Glutamatergic neuron (in vitro differentiated cells): Measurements from ENCODE around the gene ZNF175. TPM values are rescaled to one million over a fixed set of nuclear protein-coding genes. Genes with fewer than 3 reads are reported as not detected.

Experiments
- DNase-seq: peaks from one replicate; pipeline ENCODE4 v3.0.0; 2022
- H3K27ac Mint-ChIP-seq: one replicate; pipeline ENCODE4 v1.8.0; 2020; ENCODE audit warnings: mild to moderate bottlenecking, mixed read lengths, inconsistent platforms; ENCODE audit not compliant: unreplicated experiment
- H3K27me3 Mint-ChIP-seq: one replicate; pipeline ENCODE4 v1.8.0; 2020; ENCODE audit warnings: mild to moderate bottlenecking, moderate library complexity, mixed read lengths, inconsistent platforms; ENCODE audit not compliant: unreplicated experiment
- H3K36me3 Mint-ChIP-seq: one replicate; pipeline ENCODE4 v1.8.0; 2020; ENCODE audit warnings: mild to moderate bottlenecking, mixed read lengths, inconsistent platforms; ENCODE audit not compliant: unreplicated experiment
- H3K4me1 Mint-ChIP-seq: one replicate; pipeline ENCODE4 v1.8.0; 2020; ENCODE audit warnings: mild to moderate bottlenecking, low read depth, mixed read lengths, inconsistent platforms; ENCODE audit not compliant: unreplicated experiment
- H3K4me3 Mint-ChIP-seq: one replicate; pipeline ENCODE4 v1.8.0; 2020; ENCODE audit warnings: mild to moderate bottlenecking, mixed read lengths, inconsistent platforms; ENCODE audit not compliant: unreplicated experiment
- H3K9me3 Mint-ChIP-seq: one replicate; pipeline ENCODE4 v1.8.0; 2020; ENCODE audit warnings: mild to moderate bottlenecking, moderate library complexity, mixed read lengths, inconsistent platforms; ENCODE audit not compliant: unreplicated experiment
- CTCF ChIP-seq: fragments of 200-600 bp; sonication (generic); IDR thresholded peaks from one replicate; pipeline ENCODE4 v1.5.0; 2021; ENCODE audit not compliant: partially characterized antibody, unreplicated experiment
- total RNA-seq: library from RNA; stranded (reverse); fragmentation: NEBNext Ultra II Directional; extraction: Animal tissue kit (Norgen Biotek cat#: 25700); gene quantifications from one replicate; pipeline ENCODE4 v1.2.1, GENCODE V29; 2021; ENCODE audit not compliant: unreplicated experiment

Gene ZNF175
- total RNA-seq, 1 donor from 2014 or later: 12.4 TPM

GRCh38 chr19:51607920-51608562 lies 37.0 kb downstream of the ZNF175 start:
- H3K36me3 Mint-ChIP-seq: peaks cover 4% of the 10 kb centered on the region
- H3K27me3 Mint-ChIP-seq: peaks cover 3% of the 10 kb centered on the region
- peak; percentile 45 for DNase-seq
- no peak overlapping the region for H3K27ac Mint-ChIP-seq
- H3K9me3 Mint-ChIP-seq: peaks cover 1% of the 10 kb centered on the region
- peak; percentile 24 for TF ChIP-seq CTCF
- no peak overlapping the region for H3K4me3 Mint-ChIP-seq
- H3K4me1 Mint-ChIP-seq: no peaks in the 10 kb centered on the region

- H3K4me3 Mint-ChIP-seq: no peak overlapping the region
- H3K9me3 Mint-ChIP-seq: peaks cover 8% of the 10 kb centered on the region
- no peak overlapping the region for H3K27ac Mint-ChIP-seq
- H3K27me3 Mint-ChIP-seq: no peaks in the 10 kb centered on the region
- no peak for TF ChIP-seq CTCF
- no peak for DNase-seq
- H3K4me1 Mint-ChIP-seq: no peaks in the 10 kb centered on the region
- no peaks in the 10 kb centered on the region for H3K36me3 Mint-ChIP-seq
Measured at GRCh38 chr19:51610576-51610975, 39.5 kb downstream of the ZNF175 start.

GRCh38 chr19:51614789-51615188 lies 43.7 kb downstream of the ZNF175 start:
- H3K4me3 Mint-ChIP-seq: no peak overlapping the region
- no peaks in the 10 kb centered on the region for H3K36me3 Mint-ChIP-seq
- no peak for DNase-seq
- TF ChIP-seq CTCF: no peak
- no peak overlapping the region for H3K27ac Mint-ChIP-seq
- no peaks in the 10 kb centered on the region for H3K4me1 Mint-ChIP-seq
- no peaks in the 10 kb centered on the region for H3K27me3 Mint-ChIP-seq
- H3K9me3 Mint-ChIP-seq: peaks cover 8% of the 10 kb centered on the region

GRCh38 chr19:51615991-51616390 lies 44.9 kb downstream of the ZNF175 start:
- no peaks in the 10 kb centered on the region for H3K36me3 Mint-ChIP-seq
- no peaks in the 10 kb centered on the region for H3K4me1 Mint-ChIP-seq
- no peak overlapping the region for H3K27ac Mint-ChIP-seq
- H3K4me3 Mint-ChIP-seq: no peak overlapping the region
- peaks cover 8% of the 10 kb centered on the region for H3K9me3 Mint-ChIP-seq
- no peaks in the 10 kb centered on the region for H3K27me3 Mint-ChIP-seq
- DNase-seq: no peak
- TF ChIP-seq CTCF: no peak

- no peaks in the 10 kb centered on the region for H3K9me3 Mint-ChIP-seq
- TF ChIP-seq CTCF: no peak
- H3K27ac Mint-ChIP-seq: no peak overlapping the region
- no peaks in the 10 kb centered on the region for H3K27me3 Mint-ChIP-seq
- DNase-seq: no peak
- H3K4me1 Mint-ChIP-seq: no peaks in the 10 kb centered on the region
- H3K4me3 Mint-ChIP-seq: no peak overlapping the region
- H3K36me3 Mint-ChIP-seq: no peaks in the 10 kb centered on the region
Measured at GRCh38 chr19:51621178-51621577, 50.1 kb downstream of the ZNF175 start.
